Measurements from ENCODE around the gene FASTKD3. TPM values are rescaled to one million over a fixed set of nuclear protein-coding genes. Genes with fewer than 3 reads are reported as not detected.
"Not testable (repeated sequence)": the region's sequence is repeated elsewhere in the genome, so short reads cannot be mapped to it uniquely, and the experiment has no call there.

The FASTKD3 gene, protein sequence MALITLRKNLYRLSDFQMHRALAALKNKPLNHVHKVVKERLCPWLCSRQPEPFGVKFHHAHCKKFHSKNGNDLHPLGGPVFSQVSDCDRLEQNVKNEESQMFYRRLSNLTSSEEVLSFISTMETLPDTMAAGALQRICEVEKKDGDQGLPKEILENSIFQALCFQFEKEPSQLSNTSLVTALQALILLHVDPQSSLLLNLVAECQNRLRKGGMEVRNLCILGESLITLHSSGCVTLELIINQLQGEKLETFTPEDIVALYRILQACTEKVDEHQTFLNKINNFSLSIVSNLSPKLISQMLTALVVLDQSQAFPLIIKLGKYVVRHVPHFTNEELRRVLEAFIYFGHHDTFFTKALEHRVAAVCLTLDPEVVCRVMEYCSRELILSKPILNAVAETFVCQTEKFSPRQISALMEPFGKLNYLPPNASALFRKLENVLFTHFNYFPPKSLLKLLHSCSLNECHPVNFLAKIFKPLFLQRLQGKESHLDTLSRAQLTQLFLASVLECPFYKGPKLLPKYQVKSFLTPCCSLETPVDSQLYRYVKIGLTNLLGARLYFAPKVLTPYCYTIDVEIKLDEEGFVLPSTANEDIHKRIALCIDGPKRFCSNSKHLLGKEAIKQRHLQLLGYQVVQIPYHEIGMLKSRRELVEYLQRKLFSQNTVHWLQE
- 29.5 TPM for polyA plus RNA-seq (ENCODE audit: insufficient read length)
- long read RNA-seq, donor 1, partial matches to known transcripts = 0 of 6 reads
- long read RNA-seq, donor 1, other reads (novel, unspliced or antisense) = 0 of 6 reads
- long read RNA-seq, donor 2, partial matches to known transcripts = 0 of 5 reads
- long read RNA-seq, donor 2, other reads (novel, unspliced or antisense) = 0 of 5 reads
- long read RNA-seq, donor 3, partial matches to known transcripts = 0 of 2 reads
- long read RNA-seq, donor 3, other reads (novel, unspliced or antisense) = 0 of 2 reads
- long read RNA-seq, donor 4 = 0 reads
- long read RNA-seq, donor 5, partial matches to known transcripts = 7 of 12 reads
- long read RNA-seq, donor 5, other reads (novel, unspliced or antisense) = 0 of 12 reads
- long read RNA-seq, donor 6, partial matches to known transcripts = 0 of 8 reads
- long read RNA-seq, donor 6, other reads (novel, unspliced or antisense) = 0 of 8 reads
- long read RNA-seq, donor 7, partial matches to known transcripts = 0 of 2 reads
- long read RNA-seq, donor 7, other reads (novel, unspliced or antisense) = 0 of 2 reads
- long read RNA-seq, donor 8, partial matches to known transcripts = 0 of 1 reads
- long read RNA-seq, donor 8, other reads (novel, unspliced or antisense) = 0 of 1 reads

DNA sequence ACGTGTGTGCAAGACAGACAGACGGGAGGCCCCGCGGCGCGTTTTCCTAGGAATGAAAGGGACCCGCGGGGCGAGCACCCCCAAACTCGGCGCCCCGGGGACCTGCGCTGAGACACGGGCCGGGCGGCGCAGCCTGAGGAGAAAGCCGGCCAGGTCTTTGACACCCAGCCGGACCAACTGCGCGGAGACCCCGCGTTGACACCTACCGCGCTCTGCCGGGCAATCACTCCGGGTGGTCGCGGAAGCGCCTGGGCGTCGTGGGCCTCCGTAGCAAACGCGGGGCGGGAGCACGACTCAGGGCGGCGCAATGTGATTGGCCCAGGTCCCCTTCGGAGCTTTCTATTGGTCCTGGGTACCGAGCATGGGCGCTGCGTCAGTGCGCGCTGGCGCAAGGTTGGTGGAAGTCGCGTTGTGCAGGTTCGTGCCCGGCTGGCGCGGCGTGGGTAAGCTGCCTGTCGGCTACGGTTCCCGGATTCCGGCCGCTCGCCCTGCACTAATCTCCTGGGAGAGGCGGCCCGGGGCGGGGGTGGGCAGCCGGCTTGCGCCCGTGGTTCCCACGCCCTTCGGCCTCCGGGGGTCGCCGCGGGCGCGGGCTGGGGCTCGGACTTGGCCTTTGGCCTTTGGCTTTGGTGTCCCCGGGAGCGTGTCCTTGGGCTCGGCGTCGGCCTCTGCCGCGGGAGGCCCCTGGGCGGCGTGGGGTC lies at the start of gene FASTKD3, which contains the start of gene MTRR:
TSS of gene FASTKD3 (minus strand) at position 259 of the 701 bp plus-strand sequence. CDS start 948 bp downstream, outside the sequence.
TSS of gene MTRR (plus strand) at position 376 of the 701 bp plus-strand sequence. CDS start 1,647 bp downstream, outside the sequence.
- peak; percentile 88 for DNase-seq

DNA sequence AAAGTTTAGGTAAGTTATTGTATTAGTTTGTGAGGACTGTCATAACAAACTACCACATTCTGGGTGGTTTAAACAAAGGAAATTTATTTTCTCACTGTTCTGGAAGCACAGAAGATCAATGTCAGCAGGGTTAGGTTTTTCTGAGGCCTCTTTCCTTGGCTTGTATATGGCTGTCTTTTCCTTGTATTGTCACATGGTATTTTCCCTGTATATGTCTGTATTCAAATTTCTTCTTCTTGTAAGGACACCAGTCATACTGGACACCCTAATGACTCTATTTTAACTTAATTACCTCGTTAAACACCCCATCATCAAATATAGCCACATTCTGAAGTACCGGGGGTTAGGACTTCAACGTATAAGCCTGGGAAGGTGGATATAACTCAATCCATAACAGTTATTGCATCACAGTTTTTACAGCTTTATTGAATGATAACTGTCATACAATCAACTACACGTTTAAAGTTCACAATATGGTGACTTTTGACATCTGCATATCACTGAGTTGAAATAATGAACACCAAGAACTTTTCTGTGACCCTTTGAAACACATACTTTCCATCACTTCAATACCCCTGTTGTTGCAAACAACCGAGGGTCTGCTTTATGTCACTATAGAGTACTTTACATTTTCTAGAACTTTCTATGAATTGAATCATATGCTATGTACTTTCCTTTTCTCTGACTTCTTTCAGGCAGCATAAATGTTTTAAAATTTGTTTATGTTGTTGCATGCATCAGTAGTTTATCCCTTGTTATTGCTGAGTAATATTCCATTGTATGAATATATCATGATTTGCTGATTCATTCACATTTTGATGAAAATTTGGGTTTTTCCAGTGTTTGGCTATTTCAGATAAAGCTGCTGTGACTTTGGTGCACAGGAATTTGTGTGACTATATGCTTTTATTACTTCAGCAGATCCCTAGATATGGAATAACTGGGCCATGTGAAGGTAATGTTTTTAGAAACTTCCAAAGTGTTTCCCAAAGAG lies 48.6 kb upstream of the FASTKD3 start:
- DNase-seq = no peak

DNA sequence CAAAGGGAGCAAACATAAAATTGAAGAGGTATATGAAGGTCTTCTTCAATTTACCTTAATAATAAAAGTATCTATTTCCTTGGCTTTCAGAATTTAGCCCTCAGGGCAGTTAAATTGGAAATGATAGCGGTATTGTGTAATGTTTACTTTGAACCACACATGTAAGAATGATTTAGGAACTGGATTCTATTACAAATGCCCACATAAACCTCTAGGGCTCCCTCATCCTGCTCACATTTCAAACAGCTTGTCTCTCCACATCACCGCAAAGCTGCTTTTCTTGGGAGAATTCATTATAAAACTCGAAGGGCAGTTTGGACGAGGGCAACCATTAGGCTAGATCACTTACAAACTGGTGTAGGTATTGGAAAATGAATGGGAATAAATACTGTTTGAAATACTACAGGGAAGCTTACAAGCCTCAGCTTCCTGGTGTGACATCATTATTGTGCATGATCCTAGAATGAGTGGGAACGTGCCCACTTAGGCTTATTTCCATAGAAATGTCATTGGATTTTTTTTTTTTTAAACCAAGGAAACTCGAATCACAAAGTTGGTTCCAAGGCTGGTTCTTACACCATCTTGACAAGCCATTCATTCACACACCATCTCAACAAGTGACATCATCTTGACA lies 47.5 kb upstream of the FASTKD3 start:
- peak; percentile 51 for DNase-seq

DNA sequence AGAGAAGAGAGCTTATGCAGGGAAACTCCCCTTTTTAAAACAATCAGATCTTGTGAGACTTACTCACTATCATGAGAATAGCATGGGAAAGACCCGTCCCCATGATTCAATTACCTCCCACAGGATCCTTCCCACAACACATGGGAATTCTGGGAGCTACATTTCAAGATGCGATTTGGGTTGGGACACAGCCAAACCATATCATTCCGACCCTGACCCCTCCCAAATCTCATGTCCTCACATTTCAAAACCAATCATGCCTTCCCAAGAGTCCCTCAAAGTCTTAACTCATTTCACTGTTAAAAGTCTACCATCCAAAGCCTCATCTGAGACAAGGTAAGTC lies 42.6 kb upstream of the FASTKD3 start:
- not testable (repeated sequence) for DNase-seq

DNA sequence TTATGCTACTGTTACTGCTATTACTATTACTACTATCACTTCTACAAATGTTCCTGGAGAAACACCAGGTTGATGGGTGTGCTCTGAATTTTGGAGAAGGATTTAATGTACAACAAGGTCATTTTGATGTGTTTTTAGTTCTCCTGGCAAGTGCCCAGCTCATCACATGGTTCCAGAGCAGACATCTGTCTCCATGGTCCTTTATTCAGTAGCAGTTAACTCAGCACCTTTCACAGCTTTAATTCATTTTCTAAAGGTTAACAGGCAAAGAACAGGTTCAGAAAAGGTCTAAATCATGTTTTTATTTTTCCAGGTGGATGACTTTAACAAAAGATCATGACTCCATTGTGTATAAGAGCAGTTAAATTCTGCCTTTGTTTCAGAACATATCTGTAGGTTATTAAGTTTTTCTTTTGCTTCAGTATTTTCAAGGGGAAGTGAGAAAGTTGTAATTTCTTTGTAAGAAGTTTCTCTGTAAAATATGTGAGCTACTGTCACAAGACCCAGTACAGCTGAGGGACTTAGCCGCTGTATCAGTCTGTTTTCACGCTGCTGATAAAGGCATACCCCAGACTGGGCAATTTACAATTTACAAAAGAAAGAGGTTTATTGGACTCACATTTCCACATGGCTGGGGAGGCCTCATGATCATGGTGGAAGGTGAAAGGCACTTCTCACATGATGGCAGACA lies 42.1 kb upstream of the FASTKD3 start:
- DNase-seq = no peak

DNA sequence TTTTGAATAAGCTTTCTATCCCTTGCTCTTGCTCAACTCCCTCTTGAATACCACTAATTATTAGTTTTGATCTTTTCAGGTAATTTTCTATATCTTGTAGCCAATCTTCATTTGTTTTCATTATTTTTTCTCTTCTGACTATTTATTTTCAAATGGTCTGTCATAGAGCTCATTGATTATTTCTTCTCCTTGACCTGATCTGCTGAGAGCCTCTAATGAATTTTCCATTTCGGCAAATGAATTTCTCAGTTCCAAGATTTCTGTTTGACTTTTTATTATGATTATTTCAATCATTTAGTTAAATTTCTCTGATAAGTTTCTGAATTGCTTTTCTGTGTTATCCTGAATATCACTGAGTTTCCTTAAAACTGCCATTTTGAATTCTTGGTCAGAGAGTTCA lies 39.5 kb upstream of the FASTKD3 start:
- DNase-seq = no peak

DNA sequence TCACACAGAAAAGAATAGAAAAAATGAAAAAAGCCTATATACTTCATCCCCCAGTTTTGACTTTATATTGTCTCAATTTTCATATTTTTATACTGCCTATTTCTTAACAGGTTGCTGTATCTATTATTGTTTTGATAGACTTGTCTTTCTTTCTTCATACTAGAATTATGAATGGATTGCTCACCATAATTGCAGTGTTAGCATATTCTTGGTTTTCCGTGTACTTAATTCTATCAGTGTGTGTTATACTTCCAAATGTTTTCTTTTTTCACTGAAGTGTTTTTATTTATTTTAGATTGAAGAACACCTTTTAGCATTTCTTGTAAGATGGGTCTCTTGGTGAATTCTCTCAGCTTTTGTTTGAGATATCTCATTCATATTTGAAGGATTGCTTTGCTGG lies 38.8 kb upstream of the FASTKD3 start:
- no peak for DNase-seq

DNA sequence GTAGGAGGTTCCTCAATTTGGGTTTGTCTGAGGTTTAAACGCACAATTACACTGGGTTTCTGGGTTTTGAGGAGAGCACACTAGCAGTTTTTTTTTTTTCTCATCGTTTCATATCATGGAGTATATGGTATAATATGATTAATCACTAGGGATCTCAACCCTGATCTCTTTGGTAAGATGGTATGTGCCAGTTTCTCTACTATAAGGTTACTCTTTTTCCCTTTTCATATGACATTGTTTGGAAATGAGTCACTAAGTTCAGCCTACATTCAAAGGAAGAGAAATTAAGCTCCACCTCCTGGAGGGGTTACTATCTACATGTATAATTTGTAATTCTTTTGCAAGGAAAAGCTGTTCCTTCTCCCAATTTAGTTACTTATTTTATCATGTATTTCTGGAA lies 35.3 kb upstream of the FASTKD3 start:
- DNase-seq = no peak

DNA sequence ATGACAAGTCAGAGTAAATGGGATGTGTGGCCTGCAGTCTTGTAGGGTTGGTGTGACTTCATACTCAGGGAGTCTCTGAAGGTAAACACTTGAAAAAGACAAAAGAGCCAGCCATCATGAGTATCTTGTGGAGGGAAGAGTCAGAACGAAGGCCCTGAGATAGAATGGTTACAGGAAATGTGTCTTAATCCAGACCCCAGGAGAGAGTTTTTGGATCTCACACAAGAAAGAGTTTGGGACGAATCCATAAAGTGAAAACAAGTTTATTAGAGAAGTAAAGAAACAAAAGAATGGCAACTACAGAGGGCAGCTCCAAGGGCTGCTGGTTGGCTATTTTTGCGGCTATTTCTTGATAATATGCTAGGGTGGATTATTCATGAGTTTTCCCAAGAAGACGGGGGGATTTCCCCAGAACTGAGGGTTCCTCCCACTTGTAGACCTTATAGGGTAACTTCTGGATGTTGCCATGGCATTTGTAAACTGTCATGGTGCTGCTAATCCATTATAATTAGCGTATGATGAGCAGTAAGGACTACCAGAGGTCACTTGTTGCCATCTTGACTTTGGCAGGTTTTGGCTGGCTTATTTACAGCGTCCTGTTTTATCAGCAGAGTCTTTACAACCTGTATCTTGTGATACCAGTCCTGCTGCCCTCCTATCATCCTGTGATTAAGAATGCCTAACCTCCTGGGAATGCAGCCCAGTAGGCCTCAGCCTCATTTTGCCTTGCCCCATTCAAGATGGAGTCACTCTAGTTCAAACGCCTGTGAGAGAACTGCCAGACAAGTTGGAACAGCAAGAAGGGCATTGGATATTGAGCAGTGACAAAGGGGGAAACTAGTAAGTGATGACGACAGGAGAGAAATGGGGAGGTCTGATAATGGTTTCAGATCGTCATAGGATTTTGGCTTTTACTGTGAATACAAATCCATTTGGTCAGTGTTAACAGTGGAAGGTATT lies 34.1 kb upstream of the FASTKD3 start:
- DNase-seq = no peak

DNA sequence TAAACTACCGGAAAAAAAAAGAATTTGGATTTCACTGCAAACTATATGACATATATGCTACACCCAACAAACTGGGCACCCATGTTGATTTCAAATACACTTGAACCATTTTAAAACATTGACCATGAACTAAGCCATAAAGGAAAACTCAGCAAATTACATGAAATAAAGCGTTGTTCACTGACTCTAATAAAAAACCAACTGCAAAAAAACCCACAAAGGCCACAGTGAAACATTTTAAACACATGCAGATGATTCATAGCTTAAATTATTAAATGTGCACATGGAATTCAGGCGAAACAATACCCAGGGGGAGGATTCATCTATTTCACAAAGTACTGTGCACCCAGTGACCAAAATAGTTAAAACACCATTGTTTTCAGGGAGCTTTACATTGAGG lies 33.4 kb upstream of the FASTKD3 start:
- DNase-seq = no peak

DNA sequence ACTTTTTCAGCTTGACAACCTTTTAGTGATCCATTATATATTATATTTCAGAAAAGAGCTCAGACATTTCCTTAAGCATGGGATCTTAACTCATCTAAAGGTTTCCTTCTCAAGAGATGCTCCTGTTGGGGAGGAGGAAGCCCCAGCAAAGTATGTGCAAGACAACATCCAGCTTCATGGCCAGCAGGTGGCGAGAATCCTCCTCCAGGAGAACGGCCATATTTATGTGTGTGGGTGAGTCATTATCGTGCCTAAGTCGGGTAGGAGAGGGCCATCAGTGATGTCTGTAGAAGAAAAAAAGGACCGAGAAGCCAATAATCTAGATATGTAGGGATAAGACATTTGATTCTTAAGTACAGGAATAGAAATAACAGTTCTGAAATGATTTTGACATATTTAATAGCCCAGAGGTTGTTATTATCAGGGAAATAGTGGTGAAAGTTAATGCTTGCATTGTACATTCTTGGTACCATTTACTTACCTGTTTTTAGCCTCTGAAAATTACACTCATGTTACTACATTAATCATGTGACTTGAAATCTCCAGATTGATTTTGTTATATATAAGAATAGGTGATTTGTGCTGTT lies 28.3 kb upstream of the FASTKD3 start:
- peak; percentile 2 for DNase-seq

DNA sequence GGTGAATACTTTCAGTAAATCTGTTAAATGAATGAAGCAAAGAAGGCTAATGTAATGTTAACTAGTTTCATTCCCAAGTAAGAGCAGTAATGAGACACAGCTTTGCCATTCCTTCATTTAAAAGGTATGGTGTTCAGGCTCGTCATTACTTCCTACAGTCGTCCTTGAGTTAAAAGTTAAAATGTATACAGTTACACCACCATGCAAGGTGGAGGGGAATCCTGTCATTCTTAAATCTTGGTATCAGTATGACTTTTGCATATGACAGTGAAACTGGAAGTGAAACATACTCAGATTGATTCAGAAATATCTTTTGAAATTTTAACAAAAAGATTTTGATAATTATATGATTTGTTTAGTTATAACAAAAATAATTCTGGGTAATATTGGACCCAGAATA lies 26.0 kb upstream of the FASTKD3 start:
- DNase-seq = no peak

DNA sequence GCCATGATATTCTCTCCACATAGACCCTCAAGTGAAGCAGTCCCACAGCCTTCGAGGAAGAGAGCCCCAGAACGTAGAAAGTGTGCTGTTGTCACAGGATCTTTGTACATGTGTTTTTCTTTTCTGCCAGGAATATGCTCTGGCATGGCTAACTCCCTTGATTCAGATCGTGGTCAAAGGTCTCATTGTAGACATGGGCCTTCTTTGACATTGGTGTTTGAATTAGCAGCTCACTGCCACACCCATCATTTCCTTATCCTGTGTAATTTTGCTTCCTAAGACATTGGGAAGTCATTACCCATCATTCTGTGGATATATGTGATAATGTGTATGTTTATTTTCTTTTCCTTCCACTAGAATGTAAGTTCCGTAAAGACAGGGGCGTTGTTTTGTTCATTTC lies 25.6 kb upstream of the FASTKD3 start:
- DNase-seq = no peak

DNA sequence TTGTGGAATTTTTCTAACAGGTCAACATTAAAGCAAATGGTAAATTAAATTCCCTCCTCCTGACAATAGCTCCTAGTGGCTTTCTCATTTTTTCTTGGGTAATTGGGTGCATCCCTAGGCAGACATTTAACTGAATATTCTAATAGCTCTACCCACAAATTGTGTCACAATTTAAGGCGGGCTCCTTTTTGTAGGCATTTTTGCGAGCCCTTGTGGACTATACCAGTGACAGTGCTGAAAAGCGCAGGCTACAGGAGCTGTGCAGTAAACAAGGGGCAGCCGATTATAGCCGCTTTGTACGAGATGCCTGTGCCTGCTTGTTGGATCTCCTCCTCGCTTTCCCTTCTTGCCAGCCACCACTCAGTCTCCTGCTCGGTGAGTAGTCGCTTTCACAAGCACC lies 20.1 kb upstream of the FASTKD3 start:
- no peak for DNase-seq

DNA sequence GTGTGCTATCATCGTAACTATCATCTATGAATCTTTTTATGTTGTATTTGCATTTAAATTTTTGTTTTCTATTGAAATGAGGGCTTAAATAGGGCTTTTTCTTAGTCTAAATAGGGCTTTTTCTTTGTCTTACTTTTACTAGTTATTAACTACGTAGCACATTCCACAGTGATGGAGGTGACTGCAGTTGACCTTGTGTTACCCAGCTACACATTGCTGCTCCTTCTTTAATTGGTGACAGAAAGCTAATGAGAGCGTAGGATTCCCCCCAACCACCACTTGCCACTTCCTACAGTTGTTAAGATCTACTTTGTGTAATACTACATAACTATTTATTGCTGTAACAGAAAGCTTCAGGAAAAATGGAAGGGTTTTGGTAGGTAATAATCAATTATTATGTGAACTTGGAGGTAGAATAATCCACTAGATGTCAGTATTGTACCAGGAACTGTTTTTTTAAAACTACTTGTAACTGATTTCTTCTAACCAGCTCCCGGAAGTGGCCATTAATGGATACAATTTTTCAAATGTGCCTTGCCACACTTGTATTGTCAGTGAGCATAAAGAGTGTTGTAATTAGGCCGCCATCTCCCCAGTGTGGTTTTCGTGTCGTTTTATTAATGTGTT lies 18.1 kb upstream of the FASTKD3 start:
- no peak for DNase-seq

DNA sequence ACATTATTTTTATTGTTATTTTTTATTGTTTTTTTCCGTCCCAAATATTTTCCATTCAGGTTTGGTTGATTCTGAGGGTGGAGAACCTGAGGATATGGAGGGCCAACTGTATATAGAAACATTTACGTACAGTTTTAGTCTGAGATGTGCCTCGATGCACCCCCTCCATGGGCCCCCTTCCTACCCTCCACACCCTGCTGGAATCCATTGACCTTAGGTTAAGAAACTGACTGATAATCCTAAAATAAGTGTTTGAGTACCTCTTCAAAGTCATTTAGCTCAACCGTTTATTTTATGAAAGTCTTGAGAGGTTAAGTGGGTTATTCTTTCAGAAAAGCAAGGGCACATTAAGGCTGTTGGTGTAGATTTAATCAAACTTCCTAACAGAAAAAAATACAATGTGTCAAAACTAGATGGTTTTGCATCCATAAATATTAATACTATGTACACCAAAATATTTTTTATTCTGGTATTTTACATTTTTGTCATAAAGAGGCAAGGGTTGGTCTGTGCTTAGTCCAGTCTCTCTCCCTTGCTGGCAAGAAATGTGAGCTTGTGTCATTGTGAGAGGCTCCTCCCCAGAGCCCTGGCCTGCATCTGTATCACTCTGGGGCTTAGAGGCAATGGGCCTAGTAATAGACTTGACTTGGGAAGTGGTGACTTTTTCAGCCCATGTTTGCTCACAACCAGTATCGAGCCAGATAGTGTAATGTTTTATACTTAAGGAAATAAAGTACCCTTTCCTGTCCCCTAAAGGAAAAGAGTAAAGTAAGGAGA lies 15.8 kb upstream of the FASTKD3 start:
- no peak for DNase-seq
